H1 (cell line): ENCODE measurements around the gene KLHL2. TPM values are rescaled to one million over a fixed set of nuclear protein-coding genes. Genes with fewer than 3 reads are reported as not detected.

ENCODE experiments used
- CTCF ChIA-PET: fragments of 300-600 bp; sonication (Branson Sonifier 250); formaldehyde crosslinking; loops from one replicate; lab custom pipeline; 2021; ENCODE audit not compliant: partially characterized antibody; lab: Charles Lee
- POLR2A ChIA-PET: fragments of 300-600 bp; sonication (Branson Sonifier 250); formaldehyde crosslinking; loops from one replicate; lab custom pipeline; 2021; ENCODE audit warnings: inconsistent platforms; ENCODE audit not compliant: partially characterized antibody; lab: Charles Lee
- DNase-seq, 2 experiments: peaks; one replicate each; pipeline versions ENCODE4 v3.0.0 to v3.0.0-alpha.2; 2010 to 2022; ENCODE audit warnings: low spot score in 2 of 2, low read depth in 1 of 2, mixed read lengths in 1 of 2
- FAIRE-seq: peaks from 2 replicates; lab custom pipeline; 2011; peaks lifted over from hg19 to GRCh38; lab: Jason Lieb, UNC
- H2AFZ ChIP-seq: 2 replicates; pipeline ENCODE4 v1.8.1; 2012; ENCODE audit warnings: low read length, inconsistent platforms
- H2AK5ac ChIP-seq: 2 replicates; pipeline ENCODE4 v1.6.1; 2013; ENCODE audit warnings: low read depth, low read length
- H2BK120ac ChIP-seq: replicated peaks from 2 replicates; pipeline ENCODE3; 2013; ENCODE audit warnings: low read depth, low read length, inconsistent platforms
- H2BK12ac ChIP-seq: 2 replicates; pipeline ENCODE4 v1.6.1; 2013; ENCODE audit warnings: low read depth, low read length
- H2BK15ac ChIP-seq: 2 replicates; pipeline ENCODE4 v1.6.1; 2013; ENCODE audit warnings: low read length
- H2BK20ac ChIP-seq: 2 replicates; pipeline ENCODE4 v1.6.1; 2013; ENCODE audit warnings: low read length
- H2BK5ac ChIP-seq: 2 replicates; pipeline ENCODE4 v1.6.1; 2013; ENCODE audit warnings: low read depth, low read length
- H3K14ac ChIP-seq: 2 replicates; pipeline ENCODE4 v1.6.1; 2013; ENCODE audit warnings: inconsistent platforms; ENCODE audit not compliant: insufficient read length
- H3K18ac ChIP-seq: 2 replicates; pipeline ENCODE4 v1.6.1; 2013; ENCODE audit warnings: low read length; ENCODE audit errors: extremely low read depth
- H3K23ac ChIP-seq: 2 replicates; pipeline ENCODE4 v1.6.1; 2013; ENCODE audit warnings: inconsistent platforms; ENCODE audit not compliant: insufficient read length
- H3K23me2 ChIP-seq: 2 replicates; pipeline ENCODE4 v1.6.1; 2013; ENCODE audit warnings: low read depth, low read length
- H3K27ac ChIP-seq: 2 replicates; pipeline ENCODE4 v1.6.1; 2011; ENCODE audit warnings: low read depth, low read length, inconsistent platforms
- H3K27me3 ChIP-seq, 4 experiments: replicated peaks in 1 of 4; 1 replicate in 1 of 4; 2 replicates in 3 of 4; pipeline versions ENCODE4 v1.6.1 to v1.8.1; 2011 to 2013; ENCODE audit warnings: low read length in 3 of 4, mild to moderate bottlenecking in 3 of 4, inconsistent platforms in 2 of 4, mixed read lengths in 2 of 4, moderate library complexity in 1 of 4; ENCODE audit not compliant: control insufficient read depth in 3 of 4, insufficient read depth in 3 of 4; ENCODE audit errors: extremely low read depth in 1 of 4
- H3K36me3 ChIP-seq, 4 experiments: 2 replicates each; pipeline versions ENCODE4 v1.6.1 to v1.8.1; 2011 to 2013; ENCODE audit warnings: mild to moderate bottlenecking in 4 of 4, low read length in 3 of 4, moderate library complexity in 2 of 4, control low read depth in 1 of 4, inconsistent platforms in 1 of 4; ENCODE audit not compliant: insufficient read depth in 4 of 4, control insufficient read depth in 2 of 4
- H3K4ac ChIP-seq: replicated peaks from 2 replicates; pipeline ENCODE3; 2013; ENCODE audit warnings: low read length, low read depth, mixed read lengths, inconsistent platforms; ENCODE audit not compliant: insufficient read length
- H3K4me1 ChIP-seq, 4 experiments: replicated peaks in 1 of 4; 1 replicate in 1 of 4; 2 replicates in 3 of 4; pipeline versions ENCODE4 v1.6.1 to v1.8.1; 2011 to 2013; ENCODE audit warnings: low read length in 3 of 4, inconsistent platforms in 2 of 4, mixed read lengths in 1 of 4; ENCODE audit not compliant: insufficient read depth in 4 of 4, control insufficient read depth in 3 of 4
- H3K4me2 ChIP-seq, 2 experiments: 2 replicates each; pipeline versions ENCODE4 v1.6.1 to v1.8.1; 2011 to 2013; ENCODE audit warnings: low read depth in 2 of 2, low read length in 2 of 2, control low read depth in 1 of 2, inconsistent platforms in 1 of 2, mild to moderate bottlenecking in 1 of 2; ENCODE audit not compliant: insufficient read depth in 1 of 2
- H3K4me3 ChIP-seq, 4 experiments: fragments of 200-600, 300-600 bp in 1 of 4; sonication (generic), shearing (Covaris generic), sonication (Bioruptor Twin) in 1 of 4; 2 replicates each; pipeline versions ENCODE4 v1.5.1 to v1.8.1; 2011 to 2016; ENCODE audit warnings: low read length in 4 of 4, low read depth in 3 of 4, control low read depth in 2 of 4, inconsistent platforms in 2 of 4, mild to moderate bottlenecking in 2 of 4, mixed read lengths in 1 of 4, moderate library complexity in 1 of 4; ENCODE audit not compliant: insufficient read depth in 2 of 4; ENCODE audit errors: extremely low read depth in 1 of 4
- H3K56ac ChIP-seq: replicated peaks from 2 replicates; pipeline ENCODE3; 2013; ENCODE audit warnings: low read depth, mild to moderate bottlenecking, mixed read lengths, low read length, inconsistent platforms; ENCODE audit not compliant: insufficient read length
- H3K79me1 ChIP-seq: 2 replicates; pipeline ENCODE4 v1.6.1; 2013; ENCODE audit warnings: low read depth, low read length, control low read depth
- H3K79me2 ChIP-seq, 2 experiments: 2 replicates each; pipeline versions ENCODE4 v1.6.1 to v1.8.1; 2012 to 2013; ENCODE audit warnings: low read length in 2 of 2, mild to moderate bottlenecking in 2 of 2, inconsistent platforms in 1 of 2; ENCODE audit not compliant: insufficient read depth in 2 of 2, control insufficient read depth in 1 of 2
- H3K9ac ChIP-seq, 4 experiments: replicated peaks in 1 of 4; 1 replicate in 1 of 4; 2 replicates in 3 of 4; pipeline versions ENCODE4 v1.6.1 to v1.8.1; 2011 to 2013; ENCODE audit warnings: low read depth in 3 of 4, low read length in 3 of 4, control low read depth in 2 of 4, mild to moderate bottlenecking in 2 of 4, moderate library complexity in 2 of 4, inconsistent platforms in 1 of 4; ENCODE audit errors: extremely low read depth in 1 of 4
- H3K9me3 ChIP-seq, 2 experiments: 2 replicates each; pipeline versions ENCODE4 v1.6.1 to v1.8.1; 2012 to 2013; ENCODE audit warnings: mild to moderate bottlenecking in 2 of 2, moderate library complexity in 2 of 2, control low read depth in 1 of 2, inconsistent platforms in 1 of 2, low read depth in 1 of 2, low read length in 1 of 2, mixed read lengths in 1 of 2; ENCODE audit not compliant: insufficient read depth in 2 of 2
- H4K20me1 ChIP-seq, 2 experiments: replicated peaks in 1 of 2; 2 replicates each; pipeline versions ENCODE3 to v1.8.1; 2011 to 2013; ENCODE audit warnings: inconsistent platforms in 2 of 2, low read length in 2 of 2, mild to moderate bottlenecking in 1 of 2; ENCODE audit not compliant: insufficient read depth in 2 of 2, control insufficient read depth in 1 of 2
- H4K5ac ChIP-seq: 2 replicates; pipeline ENCODE4 v1.6.1; 2013; ENCODE audit warnings: low read length, low read depth, mixed read lengths, inconsistent platforms; ENCODE audit not compliant: insufficient read length
- H4K8ac ChIP-seq: 2 replicates; pipeline ENCODE4 v1.8.0; 2013; ENCODE audit warnings: mild to moderate bottlenecking, moderate library complexity, low read length, inconsistent platforms; ENCODE audit not compliant: insufficient read depth; ENCODE audit errors: extremely low read depth
- H4K91ac ChIP-seq: replicated peaks from 2 replicates; pipeline ENCODE3; 2013; ENCODE audit warnings: low read length, mixed read lengths, inconsistent platforms; ENCODE audit not compliant: insufficient read length
- SIRT6 ChIP-seq: IDR thresholded peaks from one replicate; pipeline ENCODE4 v1.7.1; 2012; ENCODE audit warnings: low read length, inconsistent platforms
- SRF ChIP-seq: IDR thresholded peaks from 2 replicates; pipeline ENCODE4 v1.6.1; 2011; ENCODE audit warnings: mild to moderate bottlenecking, low read depth, low read length, moderate library complexity
- WGBS, 2 experiments: shearing (Covaris generic) in 1 of 2; methylation state at CpG; one replicate each; pipeline versions ENCODE4 v1.1.6 to v1.1.7; 2013 to 2015; ENCODE audit warnings: low lambda C conversion rate in 2 of 2, mixed read lengths in 2 of 2, inconsistent platforms in 1 of 2, low coverage in 1 of 2, missing lambda C conversion rate in 1 of 2; ENCODE audit not compliant: insufficient replicate concordance in 2 of 2, insufficient coverage in 1 of 2, insufficient read length in 1 of 2; ENCODE audit errors: extremely low coverage in 1 of 2, missing lambda C conversion rate in 1 of 2; 5-methylcytosine and 5-hydroxymethylcytosine counted together
- polyA plus RNA-seq, 7 experiments: library from polyadenylated mRNA; depleted of rRNA in 3 of 7; stranded (reverse) in 5 of 7; unstranded in 2 of 7; fragments of >200 nt in 5 of 7; fragments of 200-250 nt in 2 of 7; gene quantifications; 1 replicate in 5 of 7; 2 replicates in 1 of 7; 4 replicates in 1 of 7; pipeline versions ENCODE4 v1.2.1 to v1.2.3, GENCODE V29; 2011 to 2013; ENCODE audit warnings: missing spikeins in 2 of 7, mixed read lengths in 2 of 7
- total RNA-seq: library from RNA; stranded (reverse); fragmentation: NEBNext Ultra II Directional; extraction: Animal tissue kit (Norgen Biotek cat#: 25700); gene quantifications from 2 replicates; pipeline ENCODE4 v1.2.1, GENCODE V29; 2021

The KLHL2 gene
- total and polyA plus RNA-seq, 2 of the 8 experiments (the other 6 are each of a cell fraction or from before 2014, with no cell fraction given): 5.2 to 12.0 TPM

DNA sequence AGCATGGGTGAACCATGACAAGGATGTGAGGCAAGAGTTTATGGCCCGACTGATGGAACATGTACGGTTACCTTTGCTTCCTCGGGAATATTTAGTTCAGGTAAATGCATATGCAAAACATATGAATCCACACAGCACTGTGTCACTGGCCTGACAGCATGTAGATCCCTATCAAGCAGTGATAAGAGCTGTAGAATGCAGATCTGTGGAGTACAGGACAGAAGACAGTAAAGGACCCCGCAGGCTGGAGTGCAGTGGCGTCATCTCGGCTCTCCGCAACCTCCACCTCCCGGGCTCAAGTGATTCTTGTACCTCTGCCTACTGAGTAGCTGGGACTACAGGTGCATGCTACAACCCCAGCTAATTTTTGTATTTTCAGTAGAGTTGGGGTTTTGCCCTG is 90.3 kb downstream of the KLHL2 start:
- Histone ChIP-seq H3K4me2 (no peak overlapping the region), H2BK15ac (no peak overlapping the region), H4K5ac (no peak overlapping the region), H3K4me3 (no peak overlapping the region), H3K23ac (no peak overlapping the region), H4K8ac (no peak overlapping the region), H3K4me1 (no peaks in the 10 kb centered on the region), H2BK5ac (no peak overlapping the region), H2BK12ac (no peak overlapping the region), H3K18ac (no peak overlapping the region), H2AK5ac (no peak overlapping the region), H3K79me1 (no peaks in the 10 kb centered on the region), H3K9ac (no peak overlapping the region), H3K4ac (no peak overlapping the region), H2AFZ (no peak overlapping the region), H3K27me3 (peaks cover 0 to 1% (median 0%) of the 10 kb centered on the region in 4 experiments; a peak in 1 of 7 replicates), H4K20me1 (no peaks in the 10 kb centered on the region), H3K23me2 (no peaks in the 10 kb centered on the region), H3K36me3 (peaks cover 0 to 7% (median 2%) of the 10 kb centered on the region in 4 experiments; a peak in 2 of 8 replicates), H3K79me2 (no peaks in the 10 kb centered on the region), H4K91ac (no peak overlapping the region), H2BK120ac (no peak overlapping the region), H3K56ac (no peak overlapping the region), H3K9me3 (no peaks in the 10 kb centered on the region), H3K14ac (no peak overlapping the region), H3K27ac (no peak overlapping the region), H2BK20ac (no peak overlapping the region)
- ChIA-PET CTCF (interaction anchor here (1.2 kb wide), 1 partner anchor 167 kb away, joined by 4 read pairs; no protein-coding TSS in a partner anchor), POLR2A (no interaction called here)
- FAIRE-seq: no peak
- DNase-seq: no peak
- 95% methylated on average over 8 of the region's 8 CpGs; no CpG with 5 or more reads in 1 of the 2 experiments for WGBS, 2 experiments
- TF ChIP-seq SRF (no peak), SIRT6 (no peak)
